ENCODE measurements around the gene FAIM. TPM values are rescaled to one million over a fixed set of nuclear protein-coding genes. Genes with fewer than 3 reads are reported as not detected.
"Not testable (repeated sequence)": the region's sequence is repeated elsewhere in the genome, so short reads cannot be mapped to it uniquely, and the experiment has no call there.

The FAIM gene
- polyA plus RNA-seq, 1 of the 3 experiments (the other 2 are of a cell fraction) = 3.0 TPM

DNA sequence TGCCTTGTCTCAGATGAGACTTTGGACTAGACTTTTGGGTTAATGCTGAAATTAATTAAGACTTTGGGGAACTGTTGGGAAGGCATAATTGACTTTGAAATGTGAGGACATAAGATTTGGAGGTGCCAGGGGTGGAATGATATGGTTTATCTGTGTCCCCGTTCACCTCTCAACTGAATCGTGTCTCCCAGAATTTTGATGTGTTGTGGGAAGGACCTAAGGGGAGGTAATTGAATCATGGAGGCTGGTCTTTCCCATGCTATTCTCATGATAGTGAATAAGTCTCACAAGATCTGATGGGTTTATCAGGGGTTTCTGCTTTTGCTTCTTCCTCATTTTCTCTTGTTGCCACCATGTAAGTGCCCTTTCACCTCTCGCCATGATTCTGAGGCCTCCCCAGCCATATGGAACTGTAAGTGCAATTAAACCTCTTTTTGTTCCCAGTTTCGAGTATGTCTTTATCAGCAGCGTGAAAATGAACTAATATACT lies 4.4 kb upstream of the FAIM start:
- H3K9ac ChIP-seq; H4K20me1 ChIP-seq (ENCODE audit: insufficient read depth); H2AFZ ChIP-seq (ENCODE audit: low read depth); H3K36me3 ChIP-seq (replicated peaks in 1 of 2; ENCODE audit: control insufficient read depth in 1 of 2, insufficient read depth in 2 of 2, low read length in 1 of 2); H3F3A ChIP-seq (replicated peaks; ENCODE audit: insufficient read depth); H3K9me3 ChIP-seq; H3K27ac ChIP-seq (ENCODE audit: low read depth in 2 of 2, low read length in 1 of 2); H3K79me2 ChIP-seq (ENCODE audit: insufficient read depth); H3K4me2 ChIP-seq; H3K4me3 ChIP-seq (ENCODE audit: low read depth in 2 of 2, low read length in 1 of 2); H3K27me3 ChIP-seq (ENCODE audit: insufficient read depth); H3K9me2 ChIP-seq; DNase-seq; H3K4me1 ChIP-seq (ENCODE audit: control insufficient read depth in 1 of 2, insufficient read depth in 2 of 2, low read depth in 1 of 2, low read length in 1 of 2): not testable (repeated sequence)
- ChIA-PET POLR2A (interaction anchor here (0.7 kb wide), 1 partner anchor 504 kb away, joined by 5 read pairs; no protein-coding TSS in a partner anchor), CTCF (interaction anchor here (1.6 to 1.8 kb wide), 2 partner anchors 9 to 311 kb away, joined by 5 to 7 read pairs; no protein-coding TSS in a partner anchor)
- WGBS (ENCODE audit: low lambda C conversion rate) = 90% methylated on average over 5 of the region's 5 CpGs

DNA sequence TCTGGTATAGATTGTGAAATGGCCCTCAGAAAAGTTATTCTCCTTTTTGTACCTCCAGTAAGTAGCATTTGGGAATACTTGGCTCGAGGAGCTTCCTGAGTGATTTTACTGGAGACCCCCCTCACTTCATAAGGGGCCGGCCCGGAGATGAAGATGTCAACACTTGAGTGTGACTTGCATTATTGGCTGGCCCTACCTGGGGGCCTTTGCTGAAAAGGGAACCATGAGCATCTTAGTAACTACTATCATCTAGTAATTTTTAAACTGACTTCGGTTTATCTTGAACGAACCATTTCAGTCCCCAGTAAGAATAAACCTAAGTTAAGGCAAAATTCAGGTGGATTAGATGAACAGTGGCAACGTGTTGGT lies 1.3 kb downstream of the FAIM start:
- 97% methylated on average over 6 of the region's 6 CpGs for WGBS (ENCODE audit: low lambda C conversion rate)
- Histone ChIP-seq H3K9me2 (no peaks in the 10 kb centered on the region), H3K27ac (ENCODE audit: low read depth in 2 of 2, low read length in 1 of 2) (no peak overlapping the region), H4K20me1 (ENCODE audit: insufficient read depth) (no peaks in the 10 kb centered on the region), H3K4me1 (ENCODE audit: control insufficient read depth in 1 of 2, insufficient read depth in 2 of 2, low read depth in 1 of 2, low read length in 1 of 2) (peaks cover 0 to 5% of the 10 kb centered on the region in 2 experiments; a peak in 1 of 4 replicates), H3K4me2 (no peak overlapping the region), H3K36me3 (replicated peaks in 1 of 2; ENCODE audit: control insufficient read depth in 1 of 2, insufficient read depth in 2 of 2, low read length in 1 of 2) (no peaks in the 10 kb centered on the region), H3K9me3 (no peaks in the 10 kb centered on the region), H3K4me3 (ENCODE audit: low read depth in 2 of 2, low read length in 1 of 2) (no peak overlapping the region), H3F3A (replicated peaks; ENCODE audit: insufficient read depth) (no peaks in the 10 kb centered on the region), H3K9ac (no peak overlapping the region), H3K27me3 (ENCODE audit: insufficient read depth) (no peaks in the 10 kb centered on the region), H3K79me2 (ENCODE audit: insufficient read depth) (no peaks in the 10 kb centered on the region; the same call in 1 of the 2 replicates), H2AFZ (ENCODE audit: low read depth) (peak overlapping the region; percentile 92; the same call in 1 of the 2 replicates)
- CTCF ChIA-PET = interaction anchor here (1.2 to 2.9 kb wide), 3 partner anchors 16 to 306 kb away, joined by 3 to 14 read pairs (median 9); partner anchors contain the start of gene CEP70
- TF ChIP-seq MXI1 (IDR thresholded peaks at IDR 0.05; ENCODE audit: low read depth, low read length) = no peak
- no peak for TF ChIP-seq TCF12 (IDR thresholded peaks at IDR 0.05)
- TF ChIP-seq, protein P1, sequence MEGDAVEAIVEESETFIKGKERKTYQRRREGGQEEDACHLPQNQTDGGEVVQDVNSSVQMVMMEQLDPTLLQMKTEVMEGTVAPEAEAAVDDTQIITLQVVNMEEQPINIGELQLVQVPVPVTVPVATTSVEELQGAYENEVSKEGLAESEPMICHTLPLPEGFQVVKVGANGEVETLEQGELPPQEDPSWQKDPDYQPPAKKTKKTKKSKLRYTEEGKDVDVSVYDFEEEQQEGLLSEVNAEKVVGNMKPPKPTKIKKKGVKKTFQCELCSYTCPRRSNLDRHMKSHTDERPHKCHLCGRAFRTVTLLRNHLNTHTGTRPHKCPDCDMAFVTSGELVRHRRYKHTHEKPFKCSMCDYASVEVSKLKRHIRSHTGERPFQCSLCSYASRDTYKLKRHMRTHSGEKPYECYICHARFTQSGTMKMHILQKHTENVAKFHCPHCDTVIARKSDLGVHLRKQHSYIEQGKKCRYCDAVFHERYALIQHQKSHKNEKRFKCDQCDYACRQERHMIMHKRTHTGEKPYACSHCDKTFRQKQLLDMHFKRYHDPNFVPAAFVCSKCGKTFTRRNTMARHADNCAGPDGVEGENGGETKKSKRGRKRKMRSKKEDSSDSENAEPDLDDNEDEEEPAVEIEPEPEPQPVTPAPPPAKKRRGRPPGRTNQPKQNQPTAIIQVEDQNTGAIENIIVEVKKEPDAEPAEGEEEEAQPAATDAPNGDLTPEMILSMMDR (IDR thresholded peaks at IDR 0.05) = no peak
- TF ChIP-seq SIN3A (IDR thresholded peaks at IDR 0.05; ENCODE audit: borderline replicate concordance, low read depth, low read length) = no peak
- TF ChIP-seq RAD21 (IDR thresholded peaks at IDR 0.05; ENCODE audit: low read length) = no peak
- TF ChIP-seq TEAD4 (IDR thresholded peaks at IDR 0.05; ENCODE audit: borderline replicate concordance, insufficient read depth) = no peak
- no peak for TF ChIP-seq FOXJ3 (CRISPR knock-in tag; IDR thresholded peaks at IDR 0.05)
- no peak for TF ChIP-seq POLR2AphosphoS5 (IDR thresholded peaks at IDR 0.05; ENCODE audit: low read depth, low read length)
- no peak for TF ChIP-seq ELF1 (IDR thresholded peaks at IDR 0.05)
- no peak for TF ChIP-seq YY1 (IDR thresholded peaks at IDR 0.05; ENCODE audit: low read depth)
- no peak for TF ChIP-seq NRF1 (IDR thresholded peaks at IDR 0.05; ENCODE audit: low read depth, low read length)
- TF ChIP-seq, protein P2, sequence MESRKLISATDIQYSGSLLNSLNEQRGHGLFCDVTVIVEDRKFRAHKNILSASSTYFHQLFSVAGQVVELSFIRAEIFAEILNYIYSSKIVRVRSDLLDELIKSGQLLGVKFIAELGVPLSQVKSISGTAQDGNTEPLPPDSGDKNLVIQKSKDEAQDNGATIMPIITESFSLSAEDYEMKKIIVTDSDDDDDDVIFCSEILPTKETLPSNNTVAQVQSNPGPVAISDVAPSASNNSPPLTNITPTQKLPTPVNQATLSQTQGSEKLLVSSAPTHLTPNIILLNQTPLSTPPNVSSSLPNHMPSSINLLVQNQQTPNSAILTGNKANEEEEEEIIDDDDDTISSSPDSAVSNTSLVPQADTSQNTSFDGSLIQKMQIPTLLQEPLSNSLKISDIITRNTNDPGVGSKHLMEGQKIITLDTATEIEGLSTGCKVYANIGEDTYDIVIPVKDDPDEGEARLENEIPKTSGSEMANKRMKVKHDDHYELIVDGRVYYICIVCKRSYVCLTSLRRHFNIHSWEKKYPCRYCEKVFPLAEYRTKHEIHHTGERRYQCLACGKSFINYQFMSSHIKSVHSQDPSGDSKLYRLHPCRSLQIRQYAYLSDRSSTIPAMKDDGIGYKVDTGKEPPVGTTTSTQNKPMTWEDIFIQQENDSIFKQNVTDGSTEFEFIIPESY (IDR thresholded peaks at IDR 0.05; ENCODE audit: borderline replicate concordance, low read depth) = no peak
- TF ChIP-seq, protein P3, sequence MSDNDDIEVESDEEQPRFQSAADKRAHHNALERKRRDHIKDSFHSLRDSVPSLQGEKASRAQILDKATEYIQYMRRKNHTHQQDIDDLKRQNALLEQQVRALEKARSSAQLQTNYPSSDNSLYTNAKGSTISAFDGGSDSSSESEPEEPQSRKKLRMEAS (IDR thresholded peaks at IDR 0.05; ENCODE audit: low read depth) = no peak
- TF ChIP-seq, protein P4, sequence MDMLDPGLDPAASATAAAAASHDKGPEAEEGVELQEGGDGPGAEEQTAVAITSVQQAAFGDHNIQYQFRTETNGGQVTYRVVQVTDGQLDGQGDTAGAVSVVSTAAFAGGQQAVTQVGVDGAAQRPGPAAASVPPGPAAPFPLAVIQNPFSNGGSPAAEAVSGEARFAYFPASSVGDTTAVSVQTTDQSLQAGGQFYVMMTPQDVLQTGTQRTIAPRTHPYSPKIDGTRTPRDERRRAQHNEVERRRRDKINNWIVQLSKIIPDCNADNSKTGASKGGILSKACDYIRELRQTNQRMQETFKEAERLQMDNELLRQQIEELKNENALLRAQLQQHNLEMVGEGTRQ (IDR thresholded peaks at IDR 0.05; ENCODE audit: borderline replicate concordance, low read depth, low read length) = no peak
- TF ChIP-seq CHD2 (IDR thresholded peaks at IDR 0.05; ENCODE audit: low read length, partially characterized antibody) = no peak
- DNase-seq = peak; percentile 12
- POLR2A ChIA-PET = interaction anchor here (1.6 kb wide), 1 partner anchor 16 kb away, joined by 15 read pairs; the partner anchor contains the start of gene CEP70

Measured in SK-N-SH (cell line).